ENCODE data around the gene ZNF219.
"Not testable (repeated sequence)": the region's sequence is repeated elsewhere in the genome, so short reads cannot be mapped to it uniquely, and the experiment has no call there.

ZNF219 gene

GRCh38 chr14:21049271-21049673 lies 49.2 kb downstream of the ZNF219 start:
- no peak for DNase-seq

- DNase-seq = no peak
Measured at GRCh38 chr14:21048638-21049037, 49.8 kb downstream of the ZNF219 start.

GRCh38 chr14:21047378-21047781 lies 51.1 kb downstream of the ZNF219 start:
- DNase-seq = no peak

- no peak for DNase-seq
Measured at GRCh38 chr14:21043974-21044618, 54.4 kb downstream of the ZNF219 start.

GRCh38 chr14:21043387-21043973 lies 55.0 kb downstream of the ZNF219 start:
- DNase-seq = no peak

GRCh38 chr14:21042918-21043317 lies 55.5 kb downstream of the ZNF219 start:
- peak in 46 of 56 donors; percentile 12 to 79 (median 49) for DNase-seq

- DNase-seq = peak in 3 of 56 donors; percentile 13 to 59 (median 52)
Measured at GRCh38 chr14:21041676-21042433, 56.6 kb downstream of the ZNF219 start, which contains the start of gene RNASE7. TSS of gene RNASE7 (plus strand) at chr14:21042362. CDS start at chr14:21042993, 631 bp downstream.

- DNase-seq = not testable (repeated sequence)
Measured at GRCh38 chr14:21040941-21041340, 57.5 kb downstream of the ZNF219 start.

GRCh38 chr14:21040370-21040925 lies 58.0 kb downstream of the ZNF219 start:
- no peak for DNase-seq
